ENCODE data around the gene TMEM86B. TPM values are rescaled to one million over a fixed set of nuclear protein-coding genes. Genes with fewer than 3 reads are reported as not detected.

Gene TMEM86B
- total RNA-seq, 1 donor from 2014 or later, result 0.72 TPM

DNA sequence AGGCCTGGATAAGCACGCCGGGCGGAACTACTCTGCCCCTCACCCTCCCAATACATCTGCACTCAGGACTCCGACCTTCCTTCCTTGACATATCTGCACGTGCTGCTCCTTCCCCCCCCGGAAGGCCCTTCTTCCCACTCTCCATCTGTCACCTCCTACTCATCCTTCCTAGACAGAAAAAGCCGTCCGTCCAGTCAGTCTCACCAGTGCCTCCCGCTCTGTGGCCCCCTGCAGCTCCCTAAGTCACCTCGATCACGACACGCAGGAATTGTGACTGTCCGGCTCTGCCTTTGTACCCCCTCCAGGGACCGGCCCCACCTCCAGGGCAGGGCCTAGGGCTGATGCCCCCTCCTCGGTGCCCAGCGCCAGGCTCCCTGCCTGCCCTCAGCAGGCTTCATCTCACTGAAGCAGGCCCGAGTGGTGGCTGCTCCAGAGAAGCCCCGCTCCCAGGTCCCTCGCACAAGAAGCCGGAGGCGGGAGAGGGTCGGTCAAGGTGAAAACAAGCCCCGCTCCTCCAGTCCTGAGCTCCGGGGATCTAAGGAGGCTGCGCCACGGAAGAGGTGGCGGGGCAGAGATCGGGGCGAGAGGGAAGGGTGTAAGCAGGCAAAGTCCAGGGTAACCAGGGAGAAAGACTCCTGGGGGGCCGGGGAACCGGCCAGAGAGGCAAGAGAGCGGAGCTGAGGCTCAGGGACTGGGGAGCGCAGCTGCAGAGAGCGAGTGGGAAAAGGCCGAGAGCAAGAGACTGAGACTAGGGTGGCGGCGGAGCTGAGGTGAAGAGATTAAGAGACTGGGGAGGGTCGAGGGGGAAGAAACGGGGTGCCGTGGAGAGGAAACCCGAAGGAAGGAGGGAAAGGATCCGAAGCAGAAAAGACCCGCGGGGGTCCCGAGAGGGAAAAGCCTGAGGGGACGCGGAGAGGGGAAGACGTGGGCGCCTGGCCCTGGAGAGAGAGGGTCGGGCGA is 29.2 kb upstream of the TMEM86B start:
- peak; percentile 28 for DNase-seq

DNA sequence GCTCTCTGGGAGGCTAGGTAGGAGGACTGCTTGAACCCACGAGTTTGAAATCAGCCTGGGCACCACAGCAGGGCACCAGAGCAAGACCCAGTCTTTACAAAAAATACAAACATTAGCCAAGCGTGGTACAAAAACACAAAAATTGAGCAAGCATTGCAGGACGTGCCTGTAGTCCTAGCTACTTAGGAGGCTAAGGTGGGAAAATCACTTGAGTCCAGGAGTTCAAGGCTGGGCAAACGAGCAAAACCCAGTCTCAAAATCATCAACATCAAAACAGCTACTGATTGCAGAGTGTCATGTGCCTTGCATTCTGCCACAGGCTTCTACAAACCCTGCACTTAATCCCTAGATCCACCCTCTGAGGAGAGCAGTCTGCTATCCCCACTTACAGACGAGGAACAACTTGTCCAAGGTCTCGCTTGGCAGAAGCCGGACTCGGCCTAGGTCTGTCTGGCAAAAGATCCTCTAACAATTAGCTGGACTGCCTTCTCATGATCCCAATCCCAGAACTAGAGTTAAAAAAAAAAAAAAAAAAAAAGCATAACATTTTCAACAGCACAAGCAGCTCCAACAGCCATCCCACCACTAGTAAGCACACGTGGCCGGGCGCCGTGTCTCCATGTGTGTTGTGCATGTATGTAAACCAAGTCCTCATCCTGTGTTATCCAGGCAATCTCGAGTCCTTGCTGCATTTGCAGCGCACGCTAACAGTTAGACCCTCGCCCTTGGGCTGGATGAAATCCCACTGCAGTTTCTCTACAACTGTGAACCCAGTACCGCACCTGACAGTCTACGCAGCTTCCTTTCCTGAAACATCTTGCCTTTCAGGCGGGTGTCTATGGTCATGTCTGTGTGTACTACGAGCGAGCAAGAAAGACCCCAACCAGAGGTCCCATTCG is 28.2 kb upstream of the TMEM86B start:
- no peak for DNase-seq

DNA sequence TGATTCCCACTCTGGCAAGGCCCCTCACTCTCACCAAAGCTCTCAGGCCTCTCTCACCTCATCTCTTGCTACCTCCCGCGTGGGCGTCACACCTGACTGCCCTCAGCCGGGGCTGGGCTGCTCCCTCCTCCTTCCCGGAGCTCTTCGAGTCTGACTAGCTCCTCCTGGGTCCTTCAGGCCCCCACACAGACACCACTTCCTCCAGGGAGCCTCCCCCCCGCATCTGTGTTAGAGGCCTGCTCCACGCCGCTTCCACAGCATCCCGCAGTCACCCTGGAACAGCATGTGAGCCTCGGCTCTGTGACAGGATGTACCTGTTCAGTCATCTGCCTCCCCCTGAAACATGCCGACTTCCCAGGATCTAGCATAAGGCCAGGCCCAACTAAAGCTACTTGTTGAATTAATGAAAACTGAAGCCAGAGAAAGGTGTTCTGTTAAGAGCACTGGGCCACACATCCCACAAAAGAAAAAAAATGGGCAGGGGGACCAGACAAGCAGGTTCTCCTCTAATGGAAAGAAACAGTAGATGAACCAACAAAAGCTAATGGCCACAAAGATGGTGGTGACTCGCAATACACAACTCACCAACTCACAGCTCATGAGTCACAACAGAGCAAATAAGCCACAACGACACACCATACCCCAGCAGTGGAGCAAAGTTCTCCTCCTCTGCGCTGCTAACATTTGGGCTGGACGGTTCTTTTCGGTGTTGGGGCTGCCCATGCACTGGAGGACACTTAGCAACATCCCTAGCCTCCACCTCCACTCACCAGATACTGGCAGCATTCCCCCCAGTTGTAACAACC is 27.3 kb upstream of the TMEM86B start:
- DNase-seq, result no peak

DNA sequence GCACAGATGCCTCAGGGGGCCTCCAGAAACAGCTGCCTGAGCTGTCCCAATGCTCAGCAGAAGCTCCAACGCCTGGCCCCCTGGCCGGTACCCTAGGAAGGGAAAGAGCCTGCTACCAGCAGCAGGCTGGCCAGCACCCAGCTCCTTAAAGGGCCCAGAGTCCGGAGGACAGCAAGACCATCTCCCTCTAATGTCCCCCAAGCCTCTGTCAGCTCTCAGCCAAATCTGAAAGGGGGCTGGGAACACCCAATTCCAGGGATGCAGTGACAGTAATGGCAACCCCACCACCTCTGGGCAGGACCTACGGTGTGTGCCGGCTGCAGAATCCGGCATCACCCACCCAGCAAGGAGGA is 26.0 kb upstream of the TMEM86B start:
- DNase-seq, result no peak

DNA sequence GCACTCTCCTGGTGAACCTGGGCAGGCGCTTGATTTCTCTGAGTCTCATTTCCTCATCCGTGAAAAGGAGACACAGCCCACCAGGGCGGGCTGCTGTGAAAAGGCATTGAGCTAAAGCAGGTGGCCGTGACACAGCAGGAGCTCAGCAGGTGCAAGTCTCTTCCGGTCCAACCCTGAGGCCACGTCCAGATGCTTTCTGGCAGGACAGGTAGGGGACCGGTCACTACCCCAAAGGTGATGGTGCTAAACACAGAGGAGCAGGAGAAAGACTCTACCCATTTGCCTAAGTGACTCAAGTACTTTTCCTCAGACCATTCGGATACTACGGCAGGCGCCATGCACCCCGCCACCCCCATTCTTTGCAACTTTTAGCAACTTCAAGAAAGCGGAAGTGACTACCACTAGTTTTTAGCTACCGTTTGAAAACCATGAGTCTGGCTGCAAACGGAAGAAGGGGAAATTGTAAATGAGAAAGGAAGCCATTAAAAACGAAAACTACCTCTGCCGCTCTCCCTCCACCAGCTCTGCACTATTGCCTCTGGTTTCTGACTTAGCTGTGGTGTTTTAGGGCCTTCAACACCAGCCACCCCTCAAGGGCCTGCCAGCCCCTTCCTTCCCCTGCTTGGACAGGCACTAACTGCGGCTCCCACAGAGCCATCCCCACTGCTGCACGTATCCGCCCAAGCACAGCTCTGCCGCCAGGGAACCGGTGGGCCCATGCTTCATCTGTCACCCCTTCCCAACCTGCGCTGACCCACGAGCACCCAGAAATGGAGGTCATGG is 25.5 kb upstream of the TMEM86B start:
- DNase-seq, result peak; percentile 9

DNA sequence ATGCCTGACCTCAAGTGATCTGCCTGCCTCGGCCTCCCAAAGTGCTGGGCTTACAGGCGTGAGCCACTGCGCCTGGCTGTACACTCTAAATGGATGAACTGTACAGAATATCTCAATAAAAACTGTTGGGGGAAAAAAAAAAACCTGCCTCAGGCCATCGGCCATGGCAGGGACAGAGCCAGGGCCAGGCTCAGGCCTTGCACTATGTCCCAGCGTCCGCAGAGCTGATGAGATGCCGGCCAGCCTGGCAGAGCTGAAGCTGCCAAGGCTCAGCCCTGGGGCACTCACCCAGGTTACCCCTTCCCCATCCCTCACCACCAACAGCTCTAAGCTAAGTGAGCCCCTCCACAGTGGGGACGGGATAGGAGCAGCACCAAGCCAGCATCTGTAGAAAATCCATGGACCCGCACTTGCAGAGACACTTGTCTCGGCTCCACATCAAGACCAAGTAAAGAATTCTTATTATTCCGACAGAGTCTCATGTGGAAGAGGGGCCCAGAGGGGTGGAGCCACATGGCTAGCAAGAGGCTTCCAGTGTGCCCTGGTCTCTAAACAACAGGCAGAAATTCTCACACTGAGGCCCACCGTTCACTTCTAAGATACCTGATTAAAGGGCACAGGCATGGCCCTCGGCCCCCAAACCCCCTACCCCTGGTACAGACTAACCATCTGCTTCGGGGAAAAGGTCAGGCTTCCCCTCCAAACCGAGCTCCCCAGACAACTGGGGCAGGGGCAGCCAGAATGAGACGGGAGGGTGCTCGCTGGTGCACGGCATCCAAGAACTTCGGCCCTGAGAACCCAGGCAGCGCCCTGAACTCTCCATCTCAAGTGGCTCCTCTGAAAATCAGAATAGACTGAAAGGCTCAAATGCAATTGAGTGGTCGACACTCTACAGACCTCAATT is 24.4 kb upstream of the TMEM86B start:
- no peak for DNase-seq

DNA sequence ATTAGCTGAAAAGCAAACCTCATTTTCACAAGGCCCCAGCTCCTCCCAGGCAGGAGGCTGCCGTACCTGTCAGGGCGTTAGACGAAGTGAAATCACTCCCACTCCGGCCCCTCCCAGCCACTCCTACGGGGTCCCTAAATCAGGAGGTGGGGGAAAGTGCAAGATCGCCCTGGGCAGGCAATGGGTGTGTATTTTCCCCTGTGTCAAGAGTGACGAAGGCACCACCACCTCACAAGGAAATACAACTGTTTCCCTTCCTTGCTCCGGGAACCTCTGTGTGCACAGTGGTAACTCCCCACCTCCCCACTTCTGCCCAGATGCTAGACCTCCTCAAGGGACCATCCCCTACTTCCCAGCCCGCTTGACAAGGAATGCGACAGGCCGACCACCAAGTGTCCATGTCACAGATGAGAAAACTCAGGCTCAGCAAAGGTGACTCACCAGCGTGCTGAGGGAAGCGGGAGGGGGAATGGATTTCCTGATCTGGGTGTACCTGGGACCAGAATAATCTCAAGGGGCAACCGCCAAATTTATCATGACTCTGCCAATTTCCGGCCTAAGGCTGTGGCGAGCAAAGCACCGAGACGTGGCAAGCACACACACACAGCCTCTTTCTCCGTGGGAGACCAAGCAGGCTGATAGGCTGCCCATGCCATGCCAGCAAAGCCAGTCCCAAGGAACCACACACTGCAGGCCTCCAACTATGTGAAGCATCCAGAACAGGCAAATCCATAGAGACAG is 22.9 kb upstream of the TMEM86B start:
- no peak for DNase-seq

DNA sequence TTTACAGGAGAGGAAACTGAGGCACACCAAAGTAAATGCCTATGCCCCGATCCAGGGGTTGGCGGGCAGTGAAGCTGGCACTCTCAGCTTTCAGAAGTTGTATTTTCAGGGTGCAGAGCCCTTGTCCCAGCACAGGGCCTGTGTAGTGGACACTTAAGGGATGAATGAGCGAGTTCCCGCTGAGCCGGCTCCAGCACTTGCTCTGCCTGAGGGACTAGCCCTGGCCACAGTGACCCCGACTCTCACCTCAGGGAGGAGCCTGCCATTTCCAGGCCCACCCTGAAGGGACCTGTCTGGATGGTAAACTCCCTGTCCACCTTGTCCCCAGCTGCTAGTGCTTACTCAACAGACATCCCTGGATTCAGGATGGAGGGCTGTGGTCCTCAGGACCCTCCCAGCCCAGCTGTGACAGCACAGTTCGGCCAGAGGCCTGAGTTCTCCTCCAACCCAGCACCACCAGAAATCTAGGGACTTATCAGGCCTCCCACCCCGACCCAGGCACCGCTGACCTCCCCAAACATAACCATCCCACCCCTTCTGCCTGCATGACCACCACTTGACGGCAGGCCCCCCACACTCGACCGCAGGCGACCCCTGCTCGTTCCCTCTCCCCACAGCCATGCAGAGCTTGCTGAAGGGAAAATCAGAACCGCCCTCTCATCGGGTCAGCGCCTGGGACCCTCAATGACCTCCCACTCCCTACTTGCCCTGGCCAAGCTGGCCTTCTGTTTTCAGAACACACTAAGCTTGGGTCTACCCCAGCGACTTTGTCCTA is 21.9 kb upstream of the TMEM86B start:
- DNase-seq, result no peak

DNA sequence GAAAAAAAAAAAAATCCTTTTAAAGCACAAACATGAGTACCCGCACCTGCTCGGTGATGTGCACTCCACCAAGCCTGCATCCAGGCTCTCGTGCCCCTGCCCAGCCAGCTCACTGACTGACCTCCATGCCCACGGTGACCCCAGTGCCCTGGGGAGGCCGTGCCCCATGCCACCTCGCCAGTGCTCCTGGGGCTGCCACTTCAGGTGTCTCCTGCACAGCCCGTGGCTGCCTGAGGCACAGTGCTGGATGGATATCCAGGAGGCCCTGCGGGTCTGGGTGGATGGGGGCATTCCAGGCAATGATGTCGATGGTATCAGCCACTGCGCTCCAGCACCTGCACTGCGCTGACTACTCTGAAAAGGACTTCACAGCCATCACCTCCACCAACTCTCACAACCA is 21.3 kb upstream of the TMEM86B start:
- DNase-seq, result no peak

DNA sequence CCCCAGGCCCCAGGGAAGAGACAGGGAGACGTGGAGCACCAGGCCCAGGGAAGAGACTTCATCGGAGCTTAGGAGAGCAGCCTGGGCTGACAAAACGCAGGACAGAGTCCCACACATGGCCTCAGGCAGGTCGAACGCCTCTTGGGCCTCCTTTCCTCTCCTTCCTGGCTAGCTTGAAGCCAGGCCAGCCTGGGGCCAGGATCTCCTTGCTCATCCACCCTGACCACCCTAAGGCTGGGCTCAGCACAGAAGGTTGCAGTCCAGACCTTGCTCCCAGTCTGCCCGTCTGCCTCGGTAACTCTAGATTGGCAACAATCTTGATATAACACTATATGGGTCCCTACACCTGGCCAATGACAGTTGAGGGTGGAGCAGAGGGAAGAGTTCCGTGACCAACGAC is 20.1 kb upstream of the TMEM86B start:
- no peak for DNase-seq

DNA sequence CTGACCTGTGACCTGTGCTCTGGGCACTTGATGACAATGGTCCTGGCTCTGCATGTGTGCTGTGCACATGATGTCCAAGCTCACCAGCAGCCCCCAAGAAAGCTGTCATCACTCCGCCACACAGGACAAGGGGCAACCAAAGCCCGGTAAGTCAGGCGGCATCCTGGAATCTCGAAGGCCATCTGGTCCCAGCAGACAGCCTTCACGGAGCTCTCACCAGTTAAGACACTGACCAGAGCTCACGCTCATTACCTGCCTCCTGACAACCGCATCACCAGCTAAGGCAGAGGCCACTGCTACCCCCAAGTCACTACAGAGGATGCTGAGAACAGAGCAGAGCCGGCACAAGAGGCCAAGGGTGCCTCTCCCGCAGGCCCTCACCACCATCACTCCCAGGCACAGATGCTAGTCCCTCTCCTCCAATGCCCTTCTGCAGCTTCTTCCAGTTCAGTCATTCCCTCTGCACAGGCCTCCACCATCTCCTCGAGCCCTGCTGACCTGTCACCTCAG is 19.7 kb upstream of the TMEM86B start:
- no peak for DNase-seq

DNA sequence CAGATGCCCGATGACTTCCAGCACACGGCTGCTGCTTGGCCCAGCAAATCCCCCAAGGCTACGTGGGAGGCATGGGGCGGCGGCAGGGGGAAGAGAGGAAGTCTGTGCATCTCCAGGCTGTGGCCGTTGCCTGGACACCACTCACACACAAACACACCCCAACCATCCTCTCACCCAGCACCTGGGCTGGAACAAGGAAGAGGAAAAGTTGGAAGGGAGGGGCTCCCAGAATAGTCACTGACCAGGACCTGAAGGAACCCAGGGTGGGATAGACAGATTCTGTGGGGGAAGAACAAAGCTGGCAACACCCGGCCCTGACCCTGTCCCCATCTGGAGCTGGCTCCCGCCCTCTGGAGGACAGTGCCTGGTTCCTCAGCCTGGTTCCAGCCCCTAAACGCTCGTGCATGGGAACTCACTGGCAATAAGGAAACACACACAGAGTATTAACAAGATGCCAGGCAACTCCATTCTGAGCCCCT is 19.1 kb upstream of the TMEM86B start:
- DNase-seq, result peak; percentile 65

DNA sequence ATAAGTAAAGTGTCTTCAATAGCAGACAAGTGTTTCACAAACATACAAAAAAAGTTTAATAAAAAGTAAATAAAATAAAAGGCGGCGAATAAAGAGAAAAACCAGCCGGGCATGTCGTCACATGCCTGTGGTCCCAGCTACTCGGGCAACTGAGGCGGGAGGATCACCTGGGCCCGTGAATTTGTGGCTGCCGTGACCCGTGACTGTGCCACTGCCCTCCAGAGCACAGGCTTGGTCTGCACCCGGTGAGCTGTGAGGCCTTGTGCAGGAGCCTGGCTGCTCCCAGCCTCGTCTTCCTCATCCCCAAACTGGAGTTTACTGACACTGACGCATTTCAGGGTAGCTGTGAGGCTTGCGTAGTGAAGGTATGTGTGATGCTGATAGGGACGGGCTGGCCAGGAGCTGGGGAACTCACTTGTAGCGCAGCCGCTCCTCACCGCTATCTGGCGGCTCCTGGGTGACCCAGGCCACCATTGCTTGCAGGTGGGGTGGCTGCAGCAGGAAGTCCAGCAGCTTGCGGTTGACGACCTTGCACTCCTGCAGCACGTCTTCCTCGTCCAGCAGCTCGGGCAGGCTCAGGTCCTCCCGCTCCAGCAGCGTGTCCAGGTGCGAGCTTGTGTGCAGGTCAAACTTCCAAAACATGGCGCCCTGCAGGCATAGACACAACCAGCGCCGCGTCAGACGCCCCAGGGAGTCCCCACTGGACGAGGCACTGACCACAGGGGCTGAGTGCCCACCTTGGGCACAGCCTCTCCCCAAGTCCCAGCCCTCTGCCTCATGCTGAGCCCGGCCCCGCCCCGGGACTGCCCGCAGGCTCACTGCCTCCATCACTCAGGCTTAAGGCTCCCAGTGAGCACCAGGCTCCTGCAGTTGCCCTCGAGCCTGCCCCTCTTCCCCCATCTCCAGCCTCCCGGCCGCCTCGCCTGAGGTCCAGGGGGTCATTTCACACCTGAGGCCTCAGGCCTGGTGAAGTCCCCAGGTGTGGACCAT is 18.2 kb upstream of the TMEM86B start:
- no peak for DNase-seq

DNA sequence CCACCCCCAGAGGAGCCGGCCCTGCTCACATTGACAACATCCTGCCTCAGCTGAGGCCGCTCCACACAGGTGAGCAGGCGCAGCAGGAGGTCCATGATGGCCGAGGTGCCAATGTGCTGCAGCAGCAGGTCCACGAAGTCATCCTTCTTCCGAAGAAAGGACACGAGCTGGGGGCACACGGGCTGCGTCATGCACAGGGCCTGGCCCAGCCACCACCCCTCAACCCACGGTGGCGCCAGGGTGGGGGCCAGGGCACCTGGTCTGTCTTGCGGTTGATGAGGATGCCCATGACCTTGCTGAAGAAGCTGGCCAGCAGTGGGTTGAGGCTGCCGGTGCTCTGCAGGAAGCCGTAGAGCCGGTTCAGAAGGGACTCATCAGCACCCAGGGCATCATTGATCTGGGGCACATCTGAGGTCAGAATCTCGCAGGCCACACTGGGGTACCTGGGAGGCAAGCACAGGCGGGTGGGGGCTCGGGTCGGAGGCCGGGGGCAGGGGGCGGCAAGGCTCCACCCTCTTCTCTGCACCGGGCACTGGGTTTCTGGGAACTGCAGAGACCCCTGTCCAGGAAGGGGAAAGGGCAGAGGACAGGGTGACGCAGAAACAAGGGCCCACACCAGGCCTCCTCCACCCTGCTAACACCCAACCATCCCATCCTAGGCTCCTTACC is 16.8 kb upstream of the TMEM86B start:
- DNase-seq, result no peak

DNA sequence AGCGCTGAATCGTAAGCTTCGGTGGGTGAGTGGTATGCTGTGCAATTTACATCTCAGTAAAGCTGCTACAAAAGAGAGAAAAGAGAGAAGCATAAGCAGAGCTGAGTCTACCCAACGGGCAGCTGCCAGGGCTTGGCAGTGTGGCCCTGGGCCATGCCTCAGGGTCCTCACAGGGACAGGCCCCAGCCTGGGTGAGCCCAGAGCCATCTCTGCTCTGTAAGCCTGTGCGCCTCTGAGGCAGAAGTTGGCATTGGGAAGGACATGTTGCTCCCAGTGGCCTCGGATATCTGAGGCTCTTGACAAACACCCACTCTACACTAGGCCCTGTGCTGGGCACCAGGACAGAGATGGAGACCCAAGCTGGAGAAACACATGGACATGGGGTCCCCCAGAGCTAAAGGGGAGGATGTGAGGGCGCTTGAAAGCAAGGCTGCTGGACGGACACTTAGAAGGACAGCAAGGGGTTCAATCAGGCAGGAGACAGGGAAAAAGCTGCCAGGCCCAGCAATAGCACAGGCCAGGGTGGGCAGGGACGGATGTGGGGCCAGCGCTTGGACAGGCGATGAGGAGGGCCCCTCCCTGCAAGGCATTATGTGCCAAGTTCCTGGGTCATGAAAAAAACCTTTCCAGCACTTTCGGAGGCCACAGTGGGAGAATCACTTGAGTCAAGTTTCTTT is 15.6 kb upstream of the TMEM86B start:
- no peak for DNase-seq

DNA sequence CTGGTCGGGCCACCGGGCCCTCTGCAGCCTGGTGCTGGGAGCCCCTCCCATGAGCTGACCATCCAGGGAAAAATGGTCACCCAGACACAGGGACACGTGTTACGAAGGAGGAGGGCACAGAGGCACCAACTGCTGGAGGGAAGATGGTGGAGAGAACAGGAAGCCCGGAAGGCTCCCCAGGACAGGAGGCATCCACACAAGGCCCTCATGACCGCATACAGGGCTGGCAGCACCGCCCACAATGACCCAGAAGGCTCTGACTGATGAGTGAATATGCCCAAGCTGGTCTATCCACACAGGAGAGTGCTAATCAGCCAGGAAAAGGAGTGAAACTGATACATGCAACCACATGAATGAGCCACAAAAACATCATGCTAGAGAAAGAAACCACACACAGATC is 14.0 kb upstream of the TMEM86B start:
- no peak for DNase-seq

Measured in tongue (tissue), 2 donors.